Endometrium (tissue), 2 donors: ENCODE results near the gene ELFN1.

Experiments used
- FAIRE-seq: peaks from 2 replicates; lab custom pipeline; 2012; peaks lifted over from hg19 to GRCh38; lab: Jason Lieb, UNC
- donor health status: control.
- donor health status: control.

Gene ELFN1

DNA sequence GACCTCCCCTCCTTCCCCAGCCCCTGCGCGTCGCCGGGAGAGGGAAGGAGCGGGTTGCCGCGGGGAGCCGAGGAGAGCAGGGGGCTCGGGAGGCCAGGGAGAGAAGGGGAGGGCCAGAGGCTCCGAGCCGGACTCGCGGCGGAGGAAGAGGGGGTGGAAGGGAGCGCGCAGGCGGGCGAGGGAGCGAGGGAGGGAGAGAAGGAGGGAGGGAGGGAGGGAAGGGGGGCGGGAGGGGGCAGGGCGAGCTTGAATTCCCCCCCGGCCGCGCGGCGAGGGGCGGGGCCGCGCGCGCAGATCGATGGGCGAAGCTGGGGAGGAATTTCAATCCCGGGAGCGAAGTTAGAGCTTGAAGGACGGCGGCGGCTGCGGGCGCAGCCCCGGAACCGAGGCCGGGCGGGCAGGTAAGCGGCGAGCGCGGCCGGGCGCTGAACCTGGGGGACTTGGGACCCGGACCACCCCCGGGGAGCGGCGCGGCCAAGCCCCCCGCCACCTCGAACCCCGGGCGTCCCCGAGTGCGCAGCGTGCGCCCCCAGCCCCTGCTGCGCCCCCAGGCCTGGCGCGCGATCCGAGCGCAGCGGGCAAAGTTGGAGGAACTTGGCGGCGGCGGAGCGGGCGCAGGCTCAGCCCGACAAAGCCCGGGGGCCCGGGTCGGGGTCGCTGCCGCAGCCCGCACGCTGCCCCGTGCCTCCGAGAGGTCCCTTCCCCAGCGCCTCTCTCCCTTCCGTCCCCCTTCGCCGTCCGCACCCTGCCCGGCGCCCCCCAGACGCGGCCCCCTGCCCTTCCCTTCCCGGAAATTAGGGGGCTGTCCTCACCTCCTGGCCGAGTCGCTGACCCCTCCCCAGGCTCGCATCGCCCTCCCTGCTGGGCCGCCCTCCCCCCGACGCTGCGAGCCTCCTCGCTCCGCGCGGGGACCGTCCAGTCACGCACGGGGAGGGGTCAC lies at the start of gene ELFN1:
ELFN1 (plus strand) TSS at position 324 of the 940 bp plus-strand sequence. CDS start 74,320 bp downstream, outside the sequence.
- FAIRE-seq = no peak

DNA sequence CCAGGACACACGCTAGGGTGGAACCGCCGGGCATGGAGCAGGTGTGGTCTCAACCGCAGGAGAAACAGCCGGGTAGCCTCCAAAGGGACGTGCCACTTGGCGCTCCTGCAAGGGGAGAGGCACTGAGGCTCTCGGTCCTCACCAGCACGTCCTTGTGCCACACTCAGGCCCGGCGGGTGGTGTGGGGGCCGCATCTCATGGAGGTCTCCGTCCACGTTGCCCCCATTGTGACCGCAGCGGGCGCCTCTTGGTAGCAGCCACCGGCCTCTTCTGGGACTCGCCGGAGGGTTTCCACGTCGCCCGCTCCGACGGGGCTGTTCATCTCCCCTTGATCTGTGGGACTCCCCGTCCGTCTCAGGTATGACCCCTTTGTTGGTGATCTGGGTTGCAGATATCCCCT lies 49.2 kb upstream of the ELFN1 start:
- FAIRE-seq = no peak

DNA sequence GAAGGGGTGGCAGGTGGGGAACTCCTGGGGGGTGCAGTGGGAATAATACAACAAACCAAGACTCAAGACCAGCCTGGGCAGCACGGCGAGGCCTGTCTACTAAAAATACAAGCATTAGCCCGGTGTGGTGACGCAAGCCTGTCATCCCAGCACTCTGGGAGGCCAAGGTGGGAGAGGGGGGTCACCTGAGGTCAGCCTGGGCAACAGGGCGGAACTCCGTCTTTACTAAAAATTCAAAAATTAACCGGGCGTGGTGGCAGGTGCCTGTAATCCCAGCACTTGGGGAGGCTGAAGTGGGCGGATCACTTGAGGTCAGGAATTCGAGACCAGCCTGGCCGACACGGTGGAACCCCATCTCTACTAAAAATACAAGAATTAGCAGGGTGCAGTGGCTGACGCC lies 48.4 kb upstream of the ELFN1 start:
- FAIRE-seq = no peak

DNA sequence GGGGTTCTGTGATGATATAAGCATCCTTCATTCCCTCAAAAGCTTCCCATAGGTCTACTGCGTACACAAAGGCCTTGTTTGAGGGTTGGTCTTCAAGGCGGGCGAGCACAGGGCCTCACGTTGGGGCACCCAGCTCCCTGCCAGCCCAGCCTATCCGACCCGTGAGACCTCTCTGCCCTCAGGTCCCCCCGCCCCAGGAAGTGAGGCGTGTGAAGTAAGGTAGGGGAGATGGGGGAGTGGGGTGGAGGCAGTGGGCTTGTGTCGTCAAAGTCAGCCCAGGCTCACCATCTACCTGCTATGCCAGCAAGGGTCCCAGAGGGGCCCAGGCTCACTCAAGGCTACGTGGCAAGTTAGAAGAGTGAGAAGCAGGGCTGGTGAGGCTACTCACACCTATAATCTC lies 47.6 kb upstream of the ELFN1 start:
- no peak for FAIRE-seq

DNA sequence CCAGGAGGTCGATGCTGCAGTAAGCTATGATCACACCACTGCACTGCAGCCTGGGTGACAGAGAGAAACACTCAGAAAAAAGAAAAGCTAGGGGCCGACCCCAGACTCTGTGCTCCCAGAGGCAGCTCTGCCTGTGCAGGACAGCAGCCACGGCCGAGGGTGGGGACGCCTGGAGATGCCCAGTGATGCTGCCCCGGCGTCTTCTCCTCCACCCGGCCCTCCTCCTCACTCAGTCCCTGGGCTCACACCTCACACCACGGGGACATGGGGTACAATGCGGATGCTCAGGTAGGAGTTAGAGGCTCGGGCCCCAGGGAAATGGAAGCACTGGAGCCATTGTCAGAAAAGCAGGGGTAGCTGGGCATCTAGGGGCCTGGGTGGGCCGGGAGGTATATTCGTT lies 46.3 kb upstream of the ELFN1 start:
- no peak for FAIRE-seq

DNA sequence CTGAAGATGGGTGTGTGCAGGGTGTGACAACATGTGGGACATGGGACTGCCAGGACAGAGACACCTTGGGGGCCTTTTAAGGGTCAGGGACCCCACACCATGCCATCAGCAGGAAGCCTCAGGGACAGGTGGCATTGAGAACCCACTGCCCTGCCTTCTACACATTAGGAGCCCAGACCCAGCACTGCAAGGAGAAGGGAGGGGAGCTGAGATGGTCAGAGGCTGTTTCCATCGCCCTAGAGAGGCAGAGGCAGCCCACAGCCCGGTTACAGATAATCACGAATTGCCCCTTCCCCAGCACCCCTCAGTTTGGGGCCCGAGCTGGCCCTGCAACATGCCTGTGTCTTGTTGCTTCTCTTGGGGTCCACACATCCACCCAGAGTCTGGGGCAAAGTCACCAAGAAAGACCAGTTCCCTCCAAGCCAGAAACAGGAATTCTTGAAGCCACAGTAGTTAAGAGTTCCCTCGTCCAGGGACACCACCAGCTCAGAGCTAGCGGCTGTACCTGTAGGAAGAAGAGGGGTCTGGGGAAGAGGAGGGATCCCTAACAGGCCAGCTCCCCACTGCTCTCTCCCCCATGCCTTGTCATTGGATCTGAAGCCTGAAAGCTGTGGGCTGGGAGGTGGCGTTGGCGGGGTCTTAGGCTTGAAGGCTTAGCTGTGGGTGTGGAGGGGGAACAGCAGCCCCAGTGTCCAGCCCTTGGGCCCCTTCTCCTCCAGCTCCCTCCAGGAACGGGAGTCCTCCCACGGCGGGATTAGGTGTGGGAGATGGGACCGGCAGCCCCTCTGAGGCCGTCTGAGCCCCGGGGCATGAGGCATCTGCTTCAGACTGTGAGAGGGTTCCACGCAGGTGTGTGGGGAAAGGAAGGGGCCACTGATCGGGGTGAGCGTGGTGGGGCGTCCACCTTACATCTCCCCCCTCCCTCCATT lies 44.8 kb upstream of the ELFN1 start:
- no peak for FAIRE-seq

DNA sequence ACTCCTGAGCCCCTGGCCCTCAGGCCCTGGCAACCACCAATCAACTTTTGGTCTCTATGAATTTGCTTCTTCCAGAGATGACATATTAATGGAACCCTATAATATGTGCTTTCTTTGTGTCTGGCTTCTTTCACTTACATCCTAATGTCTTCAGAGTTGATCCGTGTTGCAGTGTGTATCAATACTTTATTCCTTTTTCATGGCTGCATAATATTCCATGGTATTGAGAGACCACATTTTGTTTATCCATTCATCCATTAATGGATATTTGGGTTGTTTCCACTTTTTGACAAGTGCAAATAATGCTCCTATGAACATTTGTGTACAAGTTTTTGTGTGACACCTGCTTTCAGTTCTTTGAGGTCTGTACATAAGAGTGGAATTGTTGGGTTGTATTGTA lies 43.3 kb upstream of the ELFN1 start:
- FAIRE-seq = no peak

DNA sequence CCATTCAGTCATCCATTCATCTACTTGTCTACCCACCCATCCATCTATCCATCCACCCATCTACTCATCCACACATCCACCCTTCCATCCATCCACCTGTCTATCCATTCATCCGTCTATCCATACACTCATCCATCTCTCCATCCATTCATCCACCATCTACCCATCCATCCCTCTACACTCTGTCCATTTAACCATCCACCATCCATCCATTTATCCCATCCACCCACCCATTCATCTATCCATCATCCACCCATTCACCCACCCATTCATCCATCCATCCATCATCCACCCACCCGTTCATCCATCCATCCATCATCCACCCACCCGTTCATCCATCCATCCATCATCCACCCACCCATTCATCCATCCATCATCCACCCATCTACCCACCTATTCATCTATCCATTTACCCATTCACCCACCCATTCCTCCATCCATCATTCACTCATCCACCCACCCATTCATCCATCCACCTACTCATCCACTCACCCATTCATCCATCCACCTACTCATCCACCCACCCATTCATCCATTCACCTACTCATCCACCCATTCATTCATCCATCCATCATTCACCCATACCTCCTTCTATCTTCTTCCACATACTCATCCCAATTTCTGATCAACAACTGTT lies 39.3 kb upstream of the ELFN1 start:
- no peak for FAIRE-seq

DNA sequence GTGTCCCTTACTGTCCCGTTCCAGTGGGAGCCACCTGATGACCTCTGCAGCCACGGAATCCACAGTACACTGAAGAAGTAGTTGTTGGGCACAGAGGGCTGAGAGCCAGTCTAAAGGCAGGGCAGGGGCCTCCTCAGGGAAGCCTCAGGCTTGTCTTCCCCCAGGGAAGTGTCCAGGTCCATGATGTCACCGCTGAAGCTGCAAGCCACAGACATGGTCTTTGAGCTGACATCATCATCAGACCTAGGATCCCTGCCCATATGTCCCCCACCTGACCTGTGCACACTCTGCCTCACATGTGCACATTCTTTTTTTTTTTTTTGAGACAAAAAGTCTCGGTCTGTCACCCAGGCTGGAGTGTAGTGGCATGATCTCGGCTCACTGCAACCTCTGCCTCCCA lies 38.4 kb upstream of the ELFN1 start:
- FAIRE-seq = no peak

DNA sequence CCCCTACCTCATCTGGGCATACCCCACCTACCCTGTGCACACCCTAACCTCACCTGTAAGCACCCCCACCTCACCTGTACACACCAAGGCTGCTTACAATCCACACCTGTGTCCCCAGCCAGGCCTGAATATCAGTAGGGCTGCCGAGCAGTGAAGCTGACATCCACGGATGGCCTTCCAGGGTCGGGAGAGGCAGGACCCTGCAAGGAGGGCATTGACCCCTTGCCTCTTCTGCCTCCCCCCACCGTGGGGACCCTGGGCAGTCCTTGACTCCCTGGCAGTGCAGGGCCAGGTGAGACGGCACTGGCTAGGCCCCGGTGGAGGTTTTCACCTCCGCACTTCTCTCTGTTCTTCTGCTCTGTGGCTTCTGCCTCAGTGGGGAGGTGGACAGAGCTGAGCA lies 37.6 kb upstream of the ELFN1 start:
- no peak for FAIRE-seq

DNA sequence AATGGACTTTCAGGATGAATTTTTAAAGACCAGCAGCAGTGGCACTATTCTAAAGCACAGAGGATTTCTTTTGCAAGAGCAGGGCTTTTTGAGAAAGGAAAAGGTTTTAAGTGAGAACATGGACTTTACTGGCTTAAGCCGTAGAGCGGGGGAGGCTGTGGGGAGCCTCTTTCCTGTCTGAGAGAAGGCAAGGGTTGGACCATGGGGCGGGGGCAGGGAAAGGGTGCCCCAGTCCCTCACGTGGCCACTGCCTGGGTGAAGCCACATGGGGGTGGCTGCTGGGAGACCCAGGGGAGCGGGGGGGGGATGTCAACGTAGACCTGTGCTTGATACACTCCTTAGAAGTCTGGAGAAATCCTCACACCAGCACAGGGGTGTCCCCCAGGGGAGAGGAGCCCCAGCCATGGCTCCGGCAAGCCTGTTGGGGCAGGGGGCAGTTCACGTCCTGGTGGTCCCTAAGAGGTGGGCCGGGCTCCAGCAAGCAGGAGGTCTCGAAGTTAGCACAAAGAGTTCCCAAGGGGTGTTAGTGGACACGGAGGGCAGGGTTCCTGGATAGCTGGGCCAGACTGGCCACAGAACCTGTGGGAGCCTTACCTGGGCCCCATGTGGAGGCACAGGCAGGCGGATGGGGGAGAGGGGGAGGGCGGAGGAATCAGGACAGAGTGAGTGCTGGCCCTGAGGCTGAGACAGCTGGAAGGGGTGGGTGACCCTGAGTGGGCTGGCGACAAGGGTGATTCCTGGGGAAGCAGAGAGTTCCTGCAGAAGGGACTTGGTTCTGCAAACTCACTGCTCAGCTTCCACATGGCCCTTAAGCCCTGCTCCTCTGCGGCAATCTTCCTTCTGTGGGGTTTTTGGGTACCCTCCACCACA lies 36.9 kb upstream of the ELFN1 start:
- FAIRE-seq = no peak

DNA sequence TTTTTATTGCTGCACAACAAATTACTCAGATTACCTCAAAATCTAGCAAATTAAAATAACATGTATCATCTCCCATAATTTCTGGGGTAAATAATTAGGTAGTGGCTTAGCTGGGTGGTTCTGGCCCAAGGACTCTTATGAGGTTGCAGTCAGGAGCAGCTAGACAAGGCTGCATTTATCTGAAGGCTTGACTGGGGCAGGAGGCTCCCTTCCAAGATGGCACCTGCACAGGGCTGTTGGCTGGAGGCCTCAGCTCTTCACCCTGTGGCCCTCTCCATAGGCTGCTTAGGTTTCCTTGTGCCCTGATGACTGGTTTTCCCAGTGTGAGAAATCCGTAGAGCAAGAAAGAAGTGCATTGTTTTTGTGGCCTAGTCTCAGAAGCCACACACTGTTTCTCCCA lies 34.7 kb upstream of the ELFN1 start:
- FAIRE-seq = no peak

DNA sequence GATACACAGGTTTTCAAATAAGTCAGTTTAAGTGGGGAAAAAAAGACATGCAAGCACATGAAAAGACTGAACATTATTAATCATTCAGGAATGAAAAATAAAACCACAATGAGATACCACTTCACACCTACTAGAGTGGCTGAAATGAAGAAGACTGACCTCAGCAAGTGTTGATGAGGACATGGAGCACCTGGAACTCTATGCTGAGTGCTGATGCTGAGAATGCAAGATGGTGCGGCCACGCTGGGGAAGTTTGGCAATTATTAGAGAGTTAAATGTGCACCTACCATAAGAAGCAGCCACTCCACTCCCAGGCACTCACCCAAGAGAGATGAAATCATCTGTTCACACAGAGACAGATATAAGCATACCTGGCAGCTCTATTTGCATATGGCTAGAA lies 32.9 kb upstream of the ELFN1 start:
- no peak for FAIRE-seq

DNA sequence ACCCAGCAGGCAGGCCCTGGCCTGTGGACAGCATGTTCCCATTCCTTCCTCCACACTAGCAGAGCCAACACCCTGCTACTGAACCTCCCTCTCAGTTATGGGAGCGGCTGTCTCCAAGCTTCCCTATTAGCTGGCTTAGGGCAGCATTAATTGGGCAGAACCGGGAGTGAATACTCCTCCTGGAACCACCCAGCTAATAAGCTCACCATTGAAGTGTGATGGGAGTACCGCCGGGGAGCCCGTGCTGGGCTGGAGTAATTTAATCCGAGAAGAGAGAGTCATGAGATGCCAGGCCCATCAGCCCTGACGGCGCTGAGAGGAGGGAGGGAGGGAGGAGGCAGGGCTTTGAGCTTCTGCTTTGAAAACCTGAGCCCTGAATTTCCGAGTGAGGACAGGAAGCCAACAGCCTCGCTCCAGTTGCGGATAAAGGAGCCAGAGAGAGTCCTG lies 31.8 kb upstream of the ELFN1 start:
- FAIRE-seq = no peak

DNA sequence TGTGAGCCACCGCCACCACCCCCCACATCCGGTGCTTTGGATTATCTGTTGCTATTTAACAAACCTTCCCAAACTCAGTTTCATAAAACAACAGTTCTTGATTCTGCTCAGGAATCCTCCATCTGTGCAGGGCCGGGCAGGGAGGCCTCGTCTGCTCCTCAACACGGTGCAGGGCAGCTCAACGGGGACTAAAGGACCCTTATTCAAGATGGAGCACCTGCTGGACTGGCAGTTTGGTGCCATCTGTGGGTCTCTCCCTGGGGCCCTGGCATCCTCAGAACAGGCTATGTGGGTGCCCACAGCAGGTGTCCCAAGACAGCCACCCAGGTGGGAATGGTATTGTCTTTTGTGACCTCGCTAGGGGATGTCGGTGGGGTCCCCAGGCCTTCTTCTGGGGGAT lies 31.0 kb upstream of the ELFN1 start:
- no peak for FAIRE-seq

DNA sequence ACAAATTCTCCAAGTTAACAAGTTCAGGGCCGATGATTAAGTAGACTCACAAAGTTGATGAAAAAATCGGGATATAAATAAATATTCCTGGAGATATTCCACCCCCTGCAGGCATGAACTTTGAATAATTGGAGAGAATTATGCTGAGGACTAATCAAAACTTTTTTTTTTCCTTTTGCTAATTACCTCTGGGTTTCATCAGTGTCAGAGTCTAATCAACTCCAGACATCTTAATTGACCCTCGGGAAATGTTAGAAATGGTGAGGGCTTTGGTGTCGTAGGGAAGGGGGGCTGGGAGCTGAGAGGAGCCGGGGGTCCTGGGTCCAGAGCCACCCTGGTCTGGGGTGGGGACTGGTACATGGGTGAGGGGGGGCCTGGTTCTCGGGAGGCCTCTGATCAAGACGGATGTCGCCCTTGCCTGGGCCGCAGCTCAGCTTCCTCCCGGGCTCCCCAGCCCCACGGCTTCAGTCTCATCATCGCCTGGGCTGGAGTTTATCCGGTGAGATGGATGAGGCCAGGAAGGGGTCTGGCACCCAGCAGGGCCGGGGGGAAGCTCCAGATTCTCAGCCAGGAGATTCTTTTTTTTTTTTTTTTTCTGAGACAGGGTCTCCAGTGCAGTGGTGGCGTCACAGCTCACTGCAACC lies 30.4 kb upstream of the ELFN1 start:
- FAIRE-seq = no peak

DNA sequence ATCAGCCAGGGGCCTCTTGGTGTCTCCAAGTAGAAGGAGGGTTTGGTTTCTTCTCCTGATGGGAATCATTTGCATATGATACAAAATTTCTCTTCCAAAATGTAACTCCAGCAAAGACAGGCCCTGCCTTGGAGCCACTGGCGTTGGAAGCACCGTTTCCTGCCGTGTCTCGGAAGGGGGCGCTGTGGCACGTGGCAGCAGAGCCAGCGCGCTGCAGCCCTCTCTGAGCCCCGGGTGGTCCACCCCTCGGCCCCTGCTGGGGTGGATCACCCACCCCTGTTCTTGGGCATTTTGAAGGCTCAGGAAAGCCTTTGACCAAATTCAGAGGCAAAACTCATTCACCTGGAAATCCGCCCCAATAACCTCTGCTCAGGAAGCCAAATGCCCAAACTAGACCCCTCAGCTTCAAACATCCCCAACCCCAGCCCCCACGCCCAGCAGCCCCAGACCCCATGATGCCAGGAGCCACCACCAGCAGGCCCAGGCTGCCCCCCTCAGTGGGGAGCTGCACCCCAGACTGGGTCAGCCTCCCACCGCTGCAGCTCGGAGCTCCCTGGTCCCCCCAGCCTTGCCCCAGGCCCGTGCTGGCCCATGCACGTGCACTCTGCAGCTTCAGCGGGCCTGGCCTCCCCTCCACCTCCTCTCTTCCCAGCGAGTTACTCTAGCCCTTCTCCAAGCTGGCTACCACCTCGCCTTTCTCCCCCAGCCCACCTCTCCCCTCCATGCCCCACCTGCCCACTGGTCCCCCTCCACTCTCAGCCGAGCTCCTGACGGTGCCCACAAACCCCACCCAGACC lies 29.5 kb upstream of the ELFN1 start:
- FAIRE-seq = no peak

DNA sequence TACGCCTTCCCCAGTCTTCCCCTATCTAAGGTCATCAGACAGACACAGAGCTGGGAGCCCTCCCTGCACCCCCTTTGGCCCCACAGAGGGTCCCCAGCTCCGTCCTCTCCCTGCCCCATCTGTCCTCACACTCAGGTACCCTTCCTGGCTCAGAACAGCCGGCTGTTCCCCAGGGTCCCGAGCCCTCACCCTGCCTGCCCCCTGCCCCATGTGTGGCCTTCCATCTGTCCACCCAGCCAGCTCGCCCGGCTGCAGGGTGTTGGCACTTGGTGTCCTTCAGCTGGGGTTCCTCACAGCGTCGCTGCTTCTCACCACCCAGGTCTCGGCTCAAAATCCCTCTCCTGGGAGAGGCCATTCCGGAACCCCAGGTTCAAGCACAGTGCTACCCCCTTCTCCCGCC lies 28.9 kb upstream of the ELFN1 start:
- no peak for FAIRE-seq

DNA sequence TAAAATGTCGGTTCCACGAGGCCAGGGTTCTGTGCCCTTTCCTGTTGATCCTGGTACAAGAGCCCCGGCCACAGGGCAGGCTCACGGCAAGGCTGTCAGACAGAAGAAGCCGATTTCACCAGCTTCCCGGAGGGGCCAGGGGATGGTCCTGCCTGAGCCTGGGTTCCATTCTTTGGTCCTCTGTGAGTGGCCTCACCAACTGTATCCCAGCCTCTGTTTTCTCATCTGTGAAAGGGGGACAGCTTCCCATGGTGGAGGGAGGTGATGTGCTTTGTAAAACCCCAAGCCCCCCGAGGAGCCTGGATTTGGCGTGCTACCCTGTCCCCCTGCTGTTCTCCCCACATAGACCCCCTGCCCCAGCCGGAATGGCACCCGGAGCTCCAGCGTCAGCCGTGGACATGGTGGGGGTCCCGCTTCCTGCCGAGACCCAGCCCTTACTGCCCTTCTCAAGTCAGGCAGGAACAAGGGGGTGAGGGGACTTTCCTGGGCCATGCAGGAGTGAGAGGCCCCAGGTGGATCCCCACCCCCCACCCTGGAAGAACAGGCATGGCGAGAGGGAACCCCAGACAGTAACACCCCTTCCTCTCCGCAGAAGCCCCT lies 28.3 kb upstream of the ELFN1 start:
- no peak for FAIRE-seq

DNA sequence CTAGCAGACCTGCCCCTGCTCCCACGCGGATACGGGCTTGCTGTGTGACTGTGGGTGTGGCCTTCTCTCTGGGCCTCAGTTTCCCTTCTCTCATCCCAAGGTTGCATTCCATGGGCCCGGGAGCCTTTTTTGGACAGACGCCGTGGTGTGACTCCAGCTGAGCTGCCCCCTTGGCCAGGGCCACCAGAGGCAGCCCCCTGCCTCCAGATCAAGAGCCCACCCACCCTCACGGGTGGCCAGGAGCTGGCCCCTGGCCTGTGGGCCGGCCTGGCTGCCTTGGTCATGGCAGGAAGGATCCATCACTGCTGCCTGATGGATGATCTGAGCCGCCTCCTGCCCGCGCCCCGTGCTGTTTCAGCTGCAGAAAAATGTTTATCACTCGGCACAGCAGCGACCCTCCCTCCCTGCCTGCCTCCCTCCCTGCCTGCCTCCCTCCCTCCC lies 27.8 kb upstream of the ELFN1 start:
- no peak for FAIRE-seq
